SJCRH30 (cell line): ENCODE results near the gene TEKTIP1. TPM values are rescaled to one million over a fixed set of nuclear protein-coding genes. Genes with fewer than 3 reads are reported as not detected.

Source experiments
- DNase-seq, 2 experiments: peaks; one replicate each; pipeline ENCODE4 v3.0.0-alpha.2; 2015 to 2020
- H3K27ac ChIP-seq: fragments of 250-450 bp; sonication (Bioruptor Pico); 2 replicates; pipeline ENCODE4 v1.5.1; 2020; ENCODE audit warnings: mild to moderate bottlenecking, moderate library complexity
- H3K27me3 ChIP-seq: fragments of 250-450 bp; sonication (Bioruptor Pico); 2 replicates; pipeline ENCODE4 v1.5.1; 2020; ENCODE audit warnings: mild to moderate bottlenecking, moderate library complexity
- H3K36me3 ChIP-seq: fragments of 250-450 bp; sonication (Bioruptor Pico); 2 replicates; pipeline ENCODE4 v1.5.1; 2020; ENCODE audit warnings: mild to moderate bottlenecking, moderate library complexity
- H3K4me1 ChIP-seq: fragments of 250-450 bp; sonication (Bioruptor Pico); 2 replicates; pipeline ENCODE4 v1.5.1; 2020; ENCODE audit warnings: mild to moderate bottlenecking, moderate library complexity
- H3K4me3 ChIP-seq: fragments of 250-450 bp; sonication (Bioruptor Pico); 2 replicates; pipeline ENCODE4 v1.5.1; 2020; ENCODE audit warnings: mild to moderate bottlenecking, moderate library complexity
- H3K9me3 ChIP-seq: fragments of 250-450 bp; sonication (Bioruptor Pico); replicated peaks from 2 replicates; pipeline ENCODE4 v1.5.1; 2020; ENCODE audit warnings: mild to moderate bottlenecking, moderate library complexity
- total RNA-seq: library from RNA; depleted of rRNA; stranded (reverse); fragments of >200 nt; shearing (Covaris generic); gene quantifications from 2 replicates; pipeline ENCODE4 v1.2.3, GENCODE V29; 2014

TEKTIP1 gene
- total RNA-seq, 1 experiment from 2014 or later: not detected

GRCh38 chr19:3547767-3548282 lies 8.9 kb downstream of the TEKTIP1 start:
- H3K27ac ChIP-seq: no peak overlapping the region
- no peaks in the 10 kb centered on the region for H3K27me3 ChIP-seq
- no peak overlapping the region for H3K4me3 ChIP-seq
- DNase-seq: no peak
- H3K36me3 ChIP-seq: peaks cover 10% of the 10 kb centered on the region; the same call in 1 of the 2 replicates
- H3K9me3 ChIP-seq: no peaks in the 10 kb centered on the region
- no peaks in the 10 kb centered on the region for H3K4me1 ChIP-seq

- Histone ChIP-seq H3K9me3 (no peaks in the 10 kb centered on the region), H3K4me1 (no peaks in the 10 kb centered on the region), H3K27ac (no peak overlapping the region)
These were observed 9.6 kb downstream of the TEKTIP1 start for GRCh38 chr19:3548606-3549005.

GRCh38 chr19:3549816-3550215 lies 10.8 kb downstream of the TEKTIP1 start:
- Histone ChIP-seq H3K27ac (no peak overlapping the region), H3K9me3 (no peaks in the 10 kb centered on the region), H3K4me3 (no peak overlapping the region), H3K4me1 (peaks cover 3% of the 10 kb centered on the region; the same call in 1 of the 2 replicates), H3K27me3 (no peaks in the 10 kb centered on the region), H3K36me3 (peaks cover 10% of the 10 kb centered on the region; the same call in 1 of the 2 replicates)
- no peak for DNase-seq

More at GRCh38 chr19:3548606-3549005, 9.6 kb downstream of the TEKTIP1 start:
- Histone ChIP-seq H3K27me3 (no peaks in the 10 kb centered on the region), H3K36me3 (peaks cover 10% of the 10 kb centered on the region; the same call in 1 of the 2 replicates), H3K4me3 (no peak overlapping the region)
- DNase-seq: no peak

GRCh38 chr19:3550947-3551791 lies 12.2 kb downstream of the TEKTIP1 start:
- Histone ChIP-seq H3K27ac (no peak overlapping the region), H3K9me3 (no peaks in the 10 kb centered on the region), H3K4me3 (no peak overlapping the region), H3K27me3 (no peaks in the 10 kb centered on the region), H3K36me3 (peaks cover 10% of the 10 kb centered on the region; the same call in 1 of the 2 replicates), H3K4me1 (peaks cover 3% of the 10 kb centered on the region; the same call in 1 of the 2 replicates)
- no peak for DNase-seq

- Histone ChIP-seq H3K27ac (no peak overlapping the region), H3K36me3 (peaks cover 10% of the 10 kb centered on the region; the same call in 1 of the 2 replicates), H3K27me3 (no peaks in the 10 kb centered on the region), H3K4me1 (peaks cover 3% of the 10 kb centered on the region; the same call in 1 of the 2 replicates), H3K9me3 (no peaks in the 10 kb centered on the region), H3K4me3 (no peak overlapping the region)
- no peak for DNase-seq
These were observed 12.8 kb downstream of the TEKTIP1 start for GRCh38 chr19:3551792-3552095.

- Histone ChIP-seq H3K9me3 (no peaks in the 10 kb centered on the region), H3K36me3 (peaks cover 4% of the 10 kb centered on the region; the same call in 1 of the 2 replicates), H3K27ac (no peak overlapping the region), H3K4me1 (peaks cover 3% of the 10 kb centered on the region; the same call in 1 of the 2 replicates), H3K4me3 (no peak overlapping the region), H3K27me3 (no peaks in the 10 kb centered on the region)
- peak in 1 of 2 experiments; percentile 42 for DNase-seq
These were observed 15.5 kb downstream of the TEKTIP1 start for GRCh38 chr19:3554254-3555083.

- Histone ChIP-seq H3K4me3 (peak overlapping the region; percentile 67; the same call in 1 of the 2 replicates), H3K27ac (no peak overlapping the region), H3K27me3 (no peaks in the 10 kb centered on the region), H3K36me3 (peaks cover 3% of the 10 kb centered on the region; the same call in 1 of the 2 replicates), H3K4me1 (peaks cover 3% of the 10 kb centered on the region; the same call in 1 of the 2 replicates), H3K9me3 (no peaks in the 10 kb centered on the region)
- DNase-seq: no peak
These were observed 16.9 kb downstream of the TEKTIP1 start for GRCh38 chr19:3555653-3556422.

GRCh38 chr19:3556423-3556977 lies 17.5 kb downstream of the TEKTIP1 start:
- peak overlapping the region; percentile 67 for H3K4me3 ChIP-seq
- no peaks in the 10 kb centered on the region for H3K27me3 ChIP-seq
- no peaks in the 10 kb centered on the region for H3K36me3 ChIP-seq
- peaks cover 3% of the 10 kb centered on the region; the same call in 1 of the 2 replicates for H3K4me1 ChIP-seq
- no peak for DNase-seq
- H3K27ac ChIP-seq: no peak overlapping the region
- no peaks in the 10 kb centered on the region for H3K9me3 ChIP-seq

GRCh38 chr19:3556978-3557460 lies 18.0 kb downstream of the TEKTIP1 start:
- no peaks in the 10 kb centered on the region for H3K36me3 ChIP-seq
- H3K27me3 ChIP-seq: no peaks in the 10 kb centered on the region
- peaks cover 3% of the 10 kb centered on the region; the same call in 1 of the 2 replicates for H3K4me1 ChIP-seq
- H3K27ac ChIP-seq: no peak overlapping the region
- H3K4me3 ChIP-seq: peak overlapping the region; percentile 67
- DNase-seq: peak; percentile 54 to 56
- no peaks in the 10 kb centered on the region for H3K9me3 ChIP-seq

- Histone ChIP-seq H3K27ac (peak within 1 kb of the TSS; percentile 67), H3K4me3 (peak within 1 kb of the TSS; percentile 67), H3K27me3 (no peaks in the 10 kb centered on the region), H3K9me3 (no peaks in the 10 kb centered on the region), H3K36me3 (no peaks in the 10 kb centered on the region), H3K4me1 (peaks cover 3% of the 10 kb centered on the region; the same call in 1 of the 2 replicates)
- peak; percentile 94 to 95 for DNase-seq
These were observed 18.7 kb downstream of the TEKTIP1 start, which contains the start of gene MFSD12 for GRCh38 chr19:3557461-3558248. Gene MFSD12, minus strand, starts transcription at chr19:3557586. Its CDS starts 183 bp downstream, at chr19:3557403.

GRCh38 chr19:3563709-3564524 lies 24.9 kb downstream of the TEKTIP1 start:
- no peaks in the 10 kb centered on the region for H3K9me3 ChIP-seq
- no peak for DNase-seq
- no peak overlapping the region for H3K27ac ChIP-seq
- no peak overlapping the region for H3K4me3 ChIP-seq
- no peaks in the 10 kb centered on the region for H3K36me3 ChIP-seq
- H3K27me3 ChIP-seq: no peaks in the 10 kb centered on the region
- peaks cover 4% of the 10 kb centered on the region; the same call in 1 of the 2 replicates for H3K4me1 ChIP-seq

- no peak overlapping the region for H3K4me3 ChIP-seq
- peaks cover 7% of the 10 kb centered on the region; the same call in 1 of the 2 replicates for H3K4me1 ChIP-seq
- H3K27ac ChIP-seq: no peak overlapping the region
- no peaks in the 10 kb centered on the region for H3K27me3 ChIP-seq
- DNase-seq: no peak
- H3K9me3 ChIP-seq: no peaks in the 10 kb centered on the region
- H3K36me3 ChIP-seq: no peaks in the 10 kb centered on the region
These were observed 26.2 kb downstream of the TEKTIP1 start for GRCh38 chr19:3565139-3565538.
